ENCODE measurements around the gene FEV.
A peak's percentile ranks its signal among the peaks of the same experiment; 100 is the strongest.

Gene FEV

DNA sequence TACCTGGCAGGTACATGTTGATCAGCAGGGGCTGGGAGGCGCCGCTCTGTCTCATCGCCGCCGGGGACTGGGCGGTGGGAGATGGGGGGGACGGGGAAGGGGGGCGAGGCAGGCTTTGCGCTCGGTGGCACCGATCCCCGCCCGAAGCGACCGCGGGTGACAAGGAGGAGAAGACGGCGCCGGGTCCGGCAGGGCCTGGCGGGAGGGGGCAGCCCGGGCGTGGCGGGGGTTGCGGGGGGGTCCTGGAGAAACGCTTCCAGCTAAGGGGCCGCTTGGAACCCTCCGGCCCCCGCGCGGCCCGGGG, at the start of gene FEV:
FEV (minus strand) TSS at position 164 of the 304 bp plus-strand sequence; CDS start at position 55, 109 bp downstream.
- DNase-seq: no peak

DNA sequence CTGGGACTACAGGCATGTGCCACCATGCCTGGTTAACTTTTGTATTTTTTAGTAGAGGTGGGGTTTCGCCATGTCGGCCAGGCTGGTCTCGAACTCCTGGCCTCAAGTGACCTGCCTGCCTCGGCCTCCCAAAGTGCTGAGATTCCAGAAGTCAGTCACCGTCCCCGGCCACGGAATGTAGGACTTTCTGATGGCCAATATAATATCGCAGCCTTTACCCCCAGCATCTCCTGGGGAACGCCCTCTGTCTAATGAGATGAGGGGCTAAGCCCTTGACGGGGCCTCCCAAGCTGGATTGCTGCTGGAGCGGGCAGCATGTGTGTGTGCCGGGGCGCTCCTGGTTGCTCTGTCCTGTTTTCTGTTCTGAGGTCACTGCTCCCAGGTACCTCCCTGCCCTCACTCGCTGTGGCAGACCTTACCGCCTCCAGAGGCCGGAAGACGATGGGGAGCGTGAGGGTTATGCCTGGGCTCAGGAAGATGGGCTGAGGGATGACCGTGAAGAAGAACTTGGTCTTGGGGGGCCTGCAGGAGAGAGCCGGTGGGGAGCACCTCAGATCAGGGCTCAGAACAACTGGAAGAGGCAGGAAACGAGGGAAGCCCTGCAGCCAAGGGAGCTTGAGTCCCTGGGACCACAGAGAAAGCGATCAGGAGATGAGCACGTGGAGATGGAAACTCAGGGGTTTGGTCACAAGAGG, 47.2 kb upstream of the FEV start:
- no peak for DNase-seq

DNA sequence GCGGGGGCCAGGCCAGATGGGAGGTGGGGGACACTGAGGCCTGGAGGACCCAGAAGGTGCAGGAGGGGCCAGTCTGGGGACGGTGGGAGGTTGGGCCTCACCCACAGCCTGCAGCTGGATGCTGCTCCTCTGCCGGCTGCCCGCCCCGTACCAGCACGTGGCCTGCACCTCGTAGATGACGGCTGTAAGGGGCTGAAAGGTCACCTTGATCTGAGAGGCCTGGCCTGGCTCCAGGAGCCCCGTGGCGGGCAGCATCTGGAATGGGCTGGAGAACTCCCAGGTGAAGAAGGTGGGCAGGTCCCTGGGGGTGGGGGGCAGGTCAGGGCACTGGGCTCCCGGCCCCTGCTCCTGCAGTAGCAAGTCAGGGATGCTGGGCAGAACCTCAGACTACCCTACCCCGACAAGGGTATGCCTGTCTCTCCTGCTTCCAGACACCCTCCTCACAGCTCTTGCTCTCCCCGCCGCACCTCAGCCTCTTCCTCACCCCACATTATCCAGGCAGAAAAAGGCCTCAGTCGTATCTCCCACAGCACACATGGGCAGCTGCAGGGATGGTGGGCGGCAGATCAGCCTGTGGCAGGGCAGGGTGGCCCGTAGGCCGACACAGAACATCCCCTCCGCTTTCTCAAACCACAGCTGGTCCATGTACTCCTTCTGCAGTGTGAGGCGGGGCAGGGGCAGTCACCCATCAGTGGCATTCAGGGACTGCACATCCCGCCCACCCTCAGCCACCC, 46.2 kb upstream of the FEV start:
- no peak for DNase-seq

DNA sequence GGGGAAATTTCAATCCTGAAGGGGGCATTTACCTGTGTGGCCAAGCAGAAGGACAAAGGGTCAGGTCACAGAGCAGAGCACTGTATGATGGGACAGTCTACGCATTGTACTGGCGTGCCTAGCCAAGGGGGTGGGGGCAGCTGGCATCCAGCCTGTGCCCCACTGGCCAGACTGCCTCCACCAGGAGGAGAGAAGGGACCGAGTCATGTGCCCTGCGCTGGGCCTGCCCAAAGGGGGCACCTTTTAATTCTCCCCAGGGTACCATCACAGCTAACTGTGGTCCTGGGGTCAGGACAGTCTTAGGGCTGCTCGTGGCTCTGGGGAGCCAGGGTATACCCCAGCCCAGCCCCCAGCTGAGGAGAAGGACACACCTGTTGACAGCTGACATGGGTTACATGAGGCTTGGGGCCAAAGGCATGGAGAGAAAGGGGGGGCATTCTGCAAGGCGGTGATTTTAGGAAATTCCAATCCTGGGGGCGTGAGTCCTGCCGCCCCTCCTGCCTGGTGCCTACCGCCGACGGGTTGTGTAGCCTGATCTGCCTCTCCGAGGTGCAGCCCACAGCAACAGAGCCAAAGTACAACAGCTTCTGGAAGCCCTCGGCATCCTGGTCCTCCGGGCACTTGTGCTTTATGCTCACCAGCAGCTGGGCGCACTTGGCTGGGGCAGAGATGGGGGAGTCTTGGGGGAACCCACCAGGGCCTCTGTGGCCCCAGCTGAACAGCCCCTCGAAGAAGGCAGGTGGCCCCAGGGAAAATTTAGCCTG, 45.4 kb upstream of the FEV start:
- DNase-seq: no peak

DNA sequence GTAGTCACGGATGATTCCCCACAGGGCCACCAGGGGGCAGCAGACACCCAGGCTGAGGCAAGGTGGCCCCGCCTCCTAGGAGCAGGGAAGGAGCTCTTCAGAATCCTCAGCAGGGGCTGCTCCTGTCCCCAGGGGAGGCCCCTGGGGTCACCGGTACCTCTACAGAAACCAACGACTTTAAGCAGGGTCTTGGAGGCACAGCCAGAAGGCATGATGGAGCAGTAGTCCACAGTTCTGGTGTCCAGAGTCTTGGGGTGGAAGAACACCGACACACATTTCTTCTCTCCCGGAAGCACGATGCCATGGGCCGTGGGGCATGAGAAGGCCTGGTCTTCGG, 44.8 kb upstream of the FEV start:
- DNase-seq: peak; percentile 30

DNA sequence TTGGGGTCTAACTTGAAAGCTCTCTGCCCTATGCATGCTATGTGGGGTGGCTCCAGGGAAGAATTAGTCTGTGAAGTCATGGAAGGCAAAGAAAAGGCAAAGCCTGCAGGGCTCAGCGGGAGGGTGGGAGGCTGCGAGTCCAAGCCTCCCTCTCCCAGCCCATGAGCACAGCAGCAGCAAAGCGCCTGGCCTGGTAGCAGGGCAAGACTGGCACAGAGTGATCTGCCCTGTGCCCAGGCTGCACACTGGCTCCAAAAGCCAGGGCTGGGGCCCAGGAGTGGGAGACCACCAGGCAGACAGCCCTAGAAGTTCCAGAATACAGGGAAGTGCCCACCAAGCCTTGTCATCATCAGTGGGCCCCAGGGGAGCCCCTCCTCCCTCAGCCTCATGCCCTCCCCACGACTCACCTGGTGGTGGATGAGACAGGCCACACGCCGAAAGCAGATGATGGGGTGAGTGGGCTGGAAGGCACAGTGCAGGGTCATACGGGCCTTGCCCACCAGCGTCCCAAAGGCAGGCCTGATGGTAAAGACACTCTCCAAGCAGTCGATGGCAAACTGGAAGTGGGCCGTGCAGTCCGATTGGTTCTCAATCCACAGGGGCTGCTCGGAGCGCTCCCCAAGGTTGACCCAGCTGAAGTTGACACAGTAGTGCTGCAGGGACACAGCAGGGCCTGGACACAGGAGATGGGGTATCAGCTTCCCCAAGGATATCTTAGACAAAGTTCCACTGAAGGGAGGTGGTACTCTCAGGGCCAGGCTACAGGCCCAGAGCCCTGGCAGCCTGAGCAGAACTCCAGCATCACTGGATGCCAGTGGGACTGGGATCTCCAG, 44.2 kb upstream of the FEV start:
- DNase-seq: no peak

DNA sequence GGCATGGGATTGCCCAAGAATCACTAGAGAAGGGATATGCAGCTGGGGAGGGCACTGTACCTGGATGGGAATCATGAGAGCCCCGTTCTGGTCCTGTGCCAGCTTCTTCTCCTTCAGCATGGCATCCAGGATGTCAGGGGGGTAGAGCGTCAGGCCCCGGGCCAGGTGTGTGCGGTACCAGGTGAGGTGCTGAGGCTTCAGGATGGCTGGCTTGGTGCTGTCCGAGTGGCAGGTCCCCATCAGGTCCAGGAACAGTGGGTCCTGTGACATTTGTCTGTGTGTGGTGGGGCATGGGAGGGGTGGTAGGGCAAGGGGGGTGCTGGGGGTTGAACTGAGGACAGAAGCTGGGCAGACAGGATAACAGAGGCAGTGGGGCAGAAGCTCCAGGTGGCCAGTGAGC, 43.2 kb upstream of the FEV start:
- DNase-seq: no peak

DNA sequence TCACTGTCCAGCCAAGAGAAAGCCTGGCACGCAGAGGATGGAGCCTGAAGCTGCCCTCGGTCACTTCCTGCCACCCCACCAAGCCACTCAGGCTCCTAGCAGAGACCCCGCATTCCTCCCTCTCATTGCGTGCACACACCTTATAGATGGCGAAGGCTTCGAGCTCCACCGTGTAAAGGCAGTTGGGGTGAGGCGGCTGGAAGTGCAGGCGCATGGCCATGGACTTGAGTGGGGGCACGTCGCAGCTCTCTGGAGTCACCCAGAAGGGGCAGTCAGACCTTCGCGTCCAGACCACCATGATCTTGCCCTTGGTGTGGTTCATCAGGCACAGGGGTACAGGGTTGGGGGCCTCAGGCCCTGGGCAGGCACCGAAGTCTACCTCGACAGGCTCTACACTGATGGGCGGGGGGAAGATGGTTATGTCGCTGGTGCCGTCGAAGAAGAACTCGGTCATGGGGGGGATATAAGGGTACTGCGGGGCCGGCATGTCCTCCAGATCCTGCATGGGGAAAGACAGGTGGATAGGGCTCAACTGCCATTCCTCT, 42.6 kb upstream of the FEV start:
- DNase-seq: no peak

DNA sequence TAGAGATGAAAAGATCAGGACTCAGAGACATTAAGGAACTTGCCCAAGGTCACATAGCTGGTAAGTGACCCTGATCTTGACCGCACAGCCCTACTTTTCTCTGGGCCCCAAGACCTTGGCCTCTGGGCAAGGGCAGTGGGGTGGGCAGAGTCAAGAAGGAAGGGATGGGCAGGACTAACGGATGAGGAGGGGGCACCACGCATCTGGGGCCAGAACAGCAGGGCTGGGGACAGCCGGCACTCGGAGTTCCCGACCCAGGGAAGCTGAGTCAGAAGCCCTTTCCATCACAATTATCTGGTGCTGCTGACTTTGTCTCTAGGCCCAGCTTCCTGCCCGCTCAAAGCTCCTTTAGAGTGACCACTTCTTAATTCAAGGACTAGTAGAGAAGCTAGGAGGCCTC, 42.0 kb upstream of the FEV start:
- DNase-seq: no peak

DNA sequence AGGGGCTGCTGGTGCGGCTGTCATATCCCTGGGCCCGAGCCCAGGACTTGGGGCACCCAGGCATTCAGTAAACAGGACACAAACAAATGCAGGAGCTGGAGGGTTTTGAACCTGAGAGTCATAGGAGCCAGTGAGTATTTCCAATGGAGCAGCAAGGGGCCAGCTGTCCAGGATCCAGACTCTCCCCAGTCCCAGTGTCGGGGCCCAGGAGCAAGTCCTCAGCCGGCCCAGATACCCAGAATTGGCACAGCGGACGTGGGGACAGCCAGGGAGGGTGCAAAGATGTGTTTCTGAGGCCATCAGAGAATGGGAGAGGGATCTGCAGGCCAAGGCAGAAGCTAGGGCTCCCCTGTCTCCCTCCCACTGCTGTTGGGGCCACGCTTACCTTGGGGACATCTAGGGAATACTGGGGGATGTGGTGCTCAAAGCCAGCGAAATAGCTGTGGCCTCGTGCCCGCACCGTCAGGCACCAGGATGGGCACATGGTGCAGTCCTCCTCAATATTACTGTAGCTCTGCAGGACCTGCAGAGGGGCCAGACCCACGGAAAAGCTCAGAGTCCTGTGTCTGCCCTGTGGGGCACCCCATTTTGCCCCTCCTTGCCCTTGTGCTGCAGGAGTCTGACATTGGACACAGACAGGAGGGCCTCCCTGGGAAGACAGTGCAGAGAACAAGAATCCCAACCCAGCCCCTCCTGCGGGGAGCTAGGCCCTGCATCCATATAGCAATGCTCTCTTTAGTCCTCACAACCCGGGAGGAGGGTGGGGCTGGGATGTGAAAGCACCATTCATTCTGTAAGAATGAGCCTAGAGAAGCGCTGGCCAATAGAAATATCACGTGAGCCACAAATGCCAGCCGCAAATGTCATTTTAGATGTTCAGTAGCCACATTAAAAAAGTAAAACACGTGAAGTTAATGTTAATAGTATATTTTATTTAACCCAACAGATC, 40.9 kb upstream of the FEV start:
- no peak for DNase-seq

DNA sequence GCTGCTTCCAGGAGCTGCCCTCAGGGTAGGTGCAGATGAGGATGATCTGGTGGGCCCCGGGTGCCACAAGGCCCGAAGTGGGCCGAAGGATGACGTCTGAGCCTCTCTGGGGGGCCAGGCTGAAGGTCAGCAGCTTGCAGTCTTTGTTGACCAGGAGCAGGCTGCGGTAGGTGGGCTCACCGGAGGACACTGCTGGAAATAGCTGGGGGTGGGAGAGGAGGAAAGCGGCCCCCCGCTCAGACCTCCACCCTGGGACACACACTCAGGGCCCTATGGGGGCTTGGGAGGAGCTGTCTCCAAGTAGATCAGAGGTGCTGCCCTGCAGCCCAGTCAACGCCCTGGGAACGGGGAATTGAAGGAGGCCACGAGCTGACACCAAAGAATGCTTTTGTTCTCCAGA, 39.1 kb upstream of the FEV start:
- no peak for DNase-seq

DNA sequence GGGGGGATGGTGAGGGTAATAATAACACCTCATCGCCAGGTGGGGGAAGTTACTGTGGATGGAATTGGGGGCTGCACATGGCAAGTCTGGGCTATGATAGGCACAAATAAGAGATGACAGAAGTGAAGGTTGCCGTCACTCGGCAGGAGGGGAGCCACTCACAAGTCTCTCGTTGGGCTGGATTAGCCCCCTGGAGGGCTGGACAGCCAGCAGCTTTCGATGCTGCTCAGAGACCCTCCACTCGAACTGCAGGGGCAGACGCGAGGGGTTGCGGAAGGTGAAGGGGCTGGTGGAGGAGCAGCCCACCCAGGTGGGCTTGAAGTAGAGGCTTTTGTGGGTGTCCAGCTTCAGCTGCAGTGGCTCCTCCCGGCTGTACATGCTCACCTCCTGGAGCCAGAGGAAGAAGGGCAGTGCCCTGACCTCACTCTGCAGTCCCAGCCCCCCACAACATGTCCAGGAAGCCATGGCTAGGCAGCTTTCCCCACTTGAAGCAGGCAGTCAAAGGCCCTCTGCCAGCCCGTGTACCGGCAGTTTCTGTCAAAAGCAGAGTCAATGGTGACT, 38.1 kb upstream of the FEV start:
- no peak for DNase-seq

DNA sequence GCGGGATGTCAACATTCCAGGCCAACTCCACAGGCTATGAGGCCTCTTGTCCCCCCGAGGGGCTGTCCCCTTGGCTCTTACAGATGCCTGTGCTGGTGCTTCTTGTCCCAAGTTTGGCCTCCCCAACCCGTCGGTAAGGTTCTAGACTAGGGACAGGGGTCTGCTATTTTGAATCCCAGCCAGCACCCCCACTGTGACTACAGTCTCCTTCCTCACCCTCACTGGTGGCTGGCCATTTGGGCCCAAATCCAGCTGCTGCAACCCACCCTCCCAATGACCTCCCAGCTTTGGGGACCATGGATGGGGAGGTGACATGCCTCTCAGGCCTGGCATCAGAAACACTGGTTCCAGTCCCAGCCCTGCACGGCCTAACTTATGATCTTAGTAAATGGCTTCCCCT, 37.6 kb upstream of the FEV start:
- DNase-seq: no peak

DNA sequence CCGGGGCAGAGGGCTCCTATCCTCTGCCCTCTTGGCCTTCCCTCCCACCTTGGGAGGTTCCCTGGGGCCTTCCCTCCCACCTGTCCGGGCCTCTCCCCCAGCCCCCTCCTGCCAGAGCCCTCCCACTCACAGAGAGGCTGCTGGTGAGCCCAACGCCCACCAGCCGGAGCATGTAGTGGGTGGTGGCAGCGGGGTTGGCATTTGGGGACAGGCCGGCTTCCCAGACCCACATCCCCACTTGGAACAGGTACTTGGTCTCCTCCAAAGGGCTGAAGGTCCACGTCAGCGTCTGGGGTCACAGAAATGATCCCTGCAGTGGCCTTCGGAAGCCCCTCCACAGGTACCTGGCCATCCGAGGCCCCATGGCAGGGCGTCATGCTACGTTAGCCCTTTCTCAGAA, 37.1 kb upstream of the FEV start:
- no peak for DNase-seq

DNA sequence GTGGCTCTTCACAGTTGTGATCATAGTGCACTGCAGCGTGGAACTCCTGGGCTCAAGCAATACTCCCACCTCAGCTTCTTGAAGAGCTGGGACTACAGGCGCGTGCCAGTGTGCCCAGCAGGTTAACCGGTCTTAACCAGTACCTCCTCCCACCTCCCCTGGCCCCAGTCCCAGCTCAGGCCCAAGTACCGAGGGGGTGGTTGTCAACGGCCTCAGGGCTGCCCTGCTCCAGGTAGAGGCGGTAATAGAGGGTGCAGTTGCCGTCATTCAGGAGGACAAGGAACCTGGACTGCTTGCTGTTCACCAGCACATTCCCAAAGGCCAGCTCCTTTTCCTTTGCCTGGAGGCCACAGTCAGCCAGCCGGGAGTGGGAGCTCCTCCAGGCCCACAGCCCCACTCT, 36.6 kb upstream of the FEV start:
- no peak for DNase-seq

DNA sequence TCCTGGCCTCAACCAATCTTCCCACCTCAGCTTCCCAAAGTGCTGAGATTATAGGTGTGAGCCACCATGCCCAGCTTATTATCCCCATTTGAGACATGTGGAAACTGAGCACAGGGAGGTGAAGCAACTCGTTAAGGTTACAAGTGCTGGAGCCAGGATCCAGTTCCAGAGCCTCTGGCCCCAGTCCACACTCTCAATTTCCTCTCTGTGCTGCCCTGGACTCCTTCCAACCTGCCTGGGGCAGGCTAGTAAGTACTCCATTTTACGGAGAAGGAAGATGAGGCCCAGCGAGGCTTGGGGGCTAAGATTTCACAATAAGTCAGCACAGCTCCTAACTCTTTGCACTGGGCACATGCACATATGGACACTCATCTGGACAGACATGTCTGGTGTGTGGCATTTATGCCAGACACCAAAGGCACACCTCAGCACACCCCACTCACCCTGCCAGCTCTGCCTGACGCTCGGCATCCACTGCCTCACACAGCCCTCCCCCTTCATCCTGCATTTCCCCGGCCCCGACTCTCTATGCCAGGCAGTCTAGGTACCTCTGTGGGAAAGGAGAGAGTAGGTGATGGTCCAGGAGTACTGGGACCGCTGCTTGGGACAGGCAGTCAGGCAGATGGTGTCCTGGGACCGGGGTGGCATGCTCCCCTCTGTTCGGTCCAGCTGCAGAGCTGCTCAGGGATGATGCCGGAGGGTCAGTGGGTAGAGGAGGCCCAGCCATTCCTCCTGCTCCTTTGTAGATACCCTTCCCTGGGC, 35.8 kb upstream of the FEV start:
- no peak for DNase-seq

DNA sequence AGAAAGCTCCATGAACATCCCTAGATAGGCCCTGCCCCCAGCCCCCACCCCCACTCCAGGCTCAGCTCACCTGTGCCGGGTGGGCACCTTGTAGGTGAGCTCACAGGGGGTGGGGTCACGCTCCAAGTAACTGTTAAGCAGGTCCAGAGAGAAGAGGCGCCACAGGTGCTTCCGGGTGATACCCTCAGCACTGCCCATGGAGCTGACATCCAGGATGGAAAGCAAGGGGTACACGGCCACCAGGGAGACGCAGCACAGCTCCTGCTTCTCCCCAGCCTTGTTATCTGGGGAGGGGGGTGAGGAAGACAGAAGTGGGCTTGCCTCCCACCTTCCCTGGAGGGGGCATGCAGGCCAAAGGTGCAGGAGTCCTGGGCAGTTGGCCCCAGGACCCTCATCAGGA, 34.5 kb upstream of the FEV start:
- DNase-seq: no peak

DNA sequence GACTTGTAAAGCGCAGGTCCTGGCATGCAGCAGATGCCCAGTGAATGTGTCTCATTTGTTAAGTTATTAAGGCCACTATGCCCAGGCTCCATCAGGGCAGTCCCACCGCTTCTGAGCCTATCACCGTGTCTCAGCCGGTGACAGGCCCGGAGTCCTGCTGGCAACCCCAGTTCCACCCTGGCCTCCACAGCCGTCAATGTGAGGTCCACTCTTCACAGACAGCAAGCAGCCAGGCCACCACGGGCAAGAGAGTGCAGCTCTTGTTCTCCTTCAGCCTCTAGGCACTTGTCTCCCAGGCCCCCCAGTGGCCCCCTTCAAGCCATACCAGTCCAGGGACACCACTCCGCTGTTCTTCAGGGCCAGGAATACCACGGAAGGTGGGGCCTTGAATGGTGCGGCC, 33.7 kb upstream of the FEV start:
- no peak for DNase-seq

DNA sequence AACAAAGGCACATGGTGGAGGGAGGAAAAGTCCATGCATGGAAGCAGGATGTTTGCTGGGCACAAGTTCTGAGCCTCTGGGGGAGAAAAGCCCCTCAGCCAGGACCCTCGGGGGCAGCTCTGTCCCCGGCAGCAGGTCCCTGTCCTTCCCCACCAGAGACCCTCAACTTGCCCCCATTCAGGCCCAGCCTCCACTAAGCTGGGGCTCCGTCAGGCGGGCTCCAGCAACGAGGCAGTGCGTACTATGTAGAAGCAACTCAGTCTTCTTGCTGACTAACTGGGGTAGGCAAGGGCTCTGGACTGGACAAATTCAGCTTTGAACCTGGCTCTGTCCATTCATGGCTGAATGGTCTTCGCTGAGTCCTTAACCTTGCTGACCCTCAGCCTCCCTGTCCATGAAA, 33.3 kb upstream of the FEV start:
- no peak for DNase-seq

DNA sequence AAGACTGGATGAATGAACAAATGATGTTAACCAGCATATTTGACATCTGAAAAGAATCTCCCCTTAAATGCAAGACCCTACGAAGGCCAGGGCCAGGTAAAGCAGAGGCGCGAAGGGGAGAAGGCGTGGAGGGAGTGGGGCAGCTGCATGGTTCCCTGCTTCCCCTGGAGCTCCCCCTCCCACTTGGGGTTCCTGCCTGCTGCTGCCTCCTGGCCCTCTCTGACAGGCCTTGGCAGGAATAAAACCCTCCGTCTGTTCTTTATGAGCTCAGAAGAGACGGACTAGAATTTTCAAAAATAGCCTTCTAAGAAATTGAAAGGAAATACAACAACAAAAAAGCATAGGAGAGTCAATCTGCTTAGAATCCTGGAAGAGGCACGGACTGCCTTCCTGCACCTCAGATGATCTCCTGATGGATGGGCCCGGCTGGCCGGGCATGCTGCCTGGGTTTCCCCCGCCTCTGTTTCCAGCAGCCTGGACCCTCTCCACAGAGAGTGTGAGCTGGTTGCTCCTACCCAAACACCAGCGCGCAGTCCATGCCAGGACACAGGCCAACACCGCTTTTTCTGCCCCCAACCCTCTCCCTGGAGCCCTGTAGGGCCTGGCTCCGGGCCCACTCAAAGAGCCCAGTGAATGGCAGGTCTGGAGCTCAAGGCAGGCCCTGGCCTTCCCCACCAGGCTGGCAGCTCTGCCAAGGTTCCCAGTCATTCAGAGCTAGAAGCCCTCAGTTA, 32.4 kb upstream of the FEV start:
- DNase-seq: no peak
